Karpas-422 (cell line): Measurements from ENCODE around the gene AMER2. TPM values are rescaled to one million over a fixed set of nuclear protein-coding genes. Genes with fewer than 3 reads are reported as not detected.

Experiments used
- DNase-seq: peaks from one replicate; pipeline ENCODE4 v3.0.0-alpha.2; 2015
- H2AFZ ChIP-seq: fragments of 200-600 bp; sonication (generic); 2 replicates; pipeline ENCODE4 v1.6.1; 2014; ENCODE audit warnings: antibody characterized with exemption, low read length, mixed read lengths
- H3K27ac ChIP-seq: fragments of 200-600 bp; sonication (generic); 2 replicates; pipeline ENCODE4 v1.5.1; 2014; ENCODE audit warnings: mild to moderate bottlenecking, low read length, moderate library complexity
- H3K27me3 ChIP-seq: fragments of 200-600 bp; sonication (generic); 2 replicates; pipeline ENCODE4 v1.6.1; 2014; ENCODE audit warnings: low read length, mixed read lengths
- H3K36me3 ChIP-seq: fragments of 200-600 bp; sonication (generic); 2 replicates; pipeline ENCODE4 v1.6.1; 2014; ENCODE audit warnings: low read length, mixed read lengths; ENCODE audit not compliant: insufficient read depth
- H3K4me1 ChIP-seq: fragments of 200-600 bp; sonication (generic); 2 replicates; pipeline ENCODE4 v1.6.1; 2014; ENCODE audit warnings: mild to moderate bottlenecking, low read length, mixed read lengths
- H3K4me2 ChIP-seq: fragments of 200-600 bp; sonication (generic); 2 replicates; pipeline ENCODE4 v1.6.1; 2014; ENCODE audit warnings: low read length, low read depth, mild to moderate bottlenecking; ENCODE audit not compliant: poor library complexity, severe bottlenecking
- H3K4me3 ChIP-seq: fragments of 200-600 bp; sonication (generic); 2 replicates; pipeline ENCODE4 v1.5.1; 2014; ENCODE audit warnings: mild to moderate bottlenecking, antibody characterized with exemption, low read length, mixed read lengths
- H3K79me2 ChIP-seq: fragments of 200-600 bp; sonication (generic); 2 replicates; pipeline ENCODE4 v1.6.1; 2014; ENCODE audit warnings: mild to moderate bottlenecking, low read length, mixed read lengths
- H3K9ac ChIP-seq: fragments of 200-600 bp; sonication (generic); 2 replicates; pipeline ENCODE4 v1.6.0; 2014; ENCODE audit warnings: low read length
- H3K9me2 ChIP-seq: fragments of 200-600 bp; sonication (generic), shearing (Covaris generic); replicated peaks from 2 replicates; pipeline ENCODE4 v1.6.0; 2014; ENCODE audit warnings: mild to moderate bottlenecking, low read length, moderate library complexity; ENCODE audit not compliant: insufficient read depth
- H3K9me3 ChIP-seq: fragments of 300-700, 200-600 bp; sonication (generic); 2 replicates; pipeline ENCODE4 v1.6.1; 2014; ENCODE audit warnings: low read length, mixed read lengths
- H4K20me1 ChIP-seq: fragments of 200-600 bp; sonication (generic); 2 replicates; pipeline ENCODE4 v1.6.1; 2014; ENCODE audit warnings: mild to moderate bottlenecking, antibody characterized with exemption, low read length, low read depth; ENCODE audit not compliant: insufficient read depth
- total RNA-seq: library from RNA; depleted of rRNA; stranded (reverse); fragments of >200 nt; shearing (Covaris generic); gene quantifications from 2 replicates; pipeline ENCODE4 v1.2.3, GENCODE V29; 2014; ENCODE audit warnings: low replicate concordance; rRNA removed

The AMER2 gene, protein sequence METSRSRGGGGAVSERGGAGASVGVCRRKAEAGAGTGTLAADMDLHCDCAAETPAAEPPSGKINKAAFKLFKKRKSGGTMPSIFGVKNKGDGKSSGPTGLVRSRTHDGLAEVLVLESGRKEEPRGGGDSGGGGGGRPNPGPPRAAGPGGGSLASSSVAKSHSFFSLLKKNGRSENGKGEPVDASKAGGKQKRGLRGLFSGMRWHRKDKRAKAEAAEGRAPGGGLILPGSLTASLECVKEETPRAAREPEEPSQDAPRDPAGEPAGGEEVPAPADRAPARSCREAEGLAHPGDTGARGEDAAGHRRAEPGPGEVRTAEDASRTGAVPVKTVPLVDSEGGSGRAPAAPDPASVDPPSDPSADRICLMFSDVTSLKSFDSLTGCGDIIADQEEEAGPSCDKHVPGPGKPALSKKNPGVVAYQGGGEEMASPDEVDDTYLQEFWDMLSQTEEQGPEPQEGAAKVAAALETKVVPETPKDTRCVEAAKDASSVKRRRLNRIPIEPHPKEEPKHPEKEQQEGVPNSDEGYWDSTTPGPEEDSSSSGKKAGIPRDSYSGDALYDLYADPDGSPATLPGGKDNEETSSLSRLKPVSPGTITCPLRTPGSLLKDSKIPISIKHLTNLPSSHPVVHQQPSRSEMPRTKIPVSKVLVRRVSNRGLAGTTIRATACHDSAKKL
- not detected in 2 replicates for total RNA-seq

- Histone ChIP-seq H3K27me3 (no peaks in the 10 kb centered on the region), H3K4me3 (no peak within 1 kb of the TSS), H3K9ac (no peak within 1 kb of the TSS), H3K27ac (no peak within 1 kb of the TSS), H3K4me1 (no peaks in the 10 kb centered on the region), H4K20me1 (no peaks in the 10 kb centered on the region), H2AFZ (no peak within 1 kb of the TSS), H3K9me2 (no peaks in the 10 kb centered on the region), H3K4me2 (no peak within 1 kb of the TSS), H3K9me3 (no peaks in the 10 kb centered on the region), H3K79me2 (no peaks in the 10 kb centered on the region), H3K36me3 (no peaks in the 10 kb centered on the region)
- no peak for DNase-seq
These were observed at the start of gene AMER2 for GRCh38 chr13:25171517-25172302. Gene AMER2 (minus strand): TSS chr13:25172288. CDS start chr13:25171619, 669 bp downstream.

GRCh38 chr13:25218019-25218418, 45.9 kb upstream of the AMER2 start:
- H3K9ac ChIP-seq: no peak overlapping the region
- no peaks in the 10 kb centered on the region for H3K9me3 ChIP-seq
- no peak overlapping the region for H2AFZ ChIP-seq
- H3K27ac ChIP-seq: no peak overlapping the region
- no peaks in the 10 kb centered on the region for H3K9me2 ChIP-seq
- no peaks in the 10 kb centered on the region for H3K79me2 ChIP-seq
- H3K4me1 ChIP-seq: no peaks in the 10 kb centered on the region
- no peak for DNase-seq
- peaks cover 4% of the 10 kb centered on the region; the same call in 1 of the 2 replicates for H4K20me1 ChIP-seq
- no peak overlapping the region for H3K4me2 ChIP-seq
- H3K27me3 ChIP-seq: no peaks in the 10 kb centered on the region
- no peaks in the 10 kb centered on the region for H3K36me3 ChIP-seq
- H3K4me3 ChIP-seq: no peak overlapping the region

GRCh38 chr13:25217023-25217885, 45.2 kb upstream of the AMER2 start:
- DNase-seq: no peak

GRCh38 chr13:25215253-25215575, 43.1 kb upstream of the AMER2 start:
- H3K4me1 ChIP-seq: no peaks in the 10 kb centered on the region
- no peak overlapping the region for H3K4me2 ChIP-seq
- H4K20me1 ChIP-seq: no peaks in the 10 kb centered on the region
- H3K9me3 ChIP-seq: no peaks in the 10 kb centered on the region
- H3K36me3 ChIP-seq: no peaks in the 10 kb centered on the region
- no peaks in the 10 kb centered on the region for H3K27me3 ChIP-seq
- no peak overlapping the region for H3K4me3 ChIP-seq
- DNase-seq: no peak
- H3K9me2 ChIP-seq: no peaks in the 10 kb centered on the region
- no peak overlapping the region for H3K9ac ChIP-seq
- no peaks in the 10 kb centered on the region for H3K79me2 ChIP-seq
- H2AFZ ChIP-seq: no peak overlapping the region
- H3K27ac ChIP-seq: no peak overlapping the region

More at GRCh38 chr13:25217023-25217885, 45.2 kb upstream of the AMER2 start:
- Histone ChIP-seq H3K9me2 (no peaks in the 10 kb centered on the region), H3K4me3 (no peak overlapping the region), H3K9ac (no peak overlapping the region), H3K36me3 (no peaks in the 10 kb centered on the region), H4K20me1 (no peaks in the 10 kb centered on the region), H3K9me3 (no peaks in the 10 kb centered on the region), H3K79me2 (no peaks in the 10 kb centered on the region), H3K27ac (no peak overlapping the region), H3K4me2 (no peak overlapping the region), H2AFZ (no peak overlapping the region), H3K27me3 (no peaks in the 10 kb centered on the region), H3K4me1 (no peaks in the 10 kb centered on the region)

DNA sequence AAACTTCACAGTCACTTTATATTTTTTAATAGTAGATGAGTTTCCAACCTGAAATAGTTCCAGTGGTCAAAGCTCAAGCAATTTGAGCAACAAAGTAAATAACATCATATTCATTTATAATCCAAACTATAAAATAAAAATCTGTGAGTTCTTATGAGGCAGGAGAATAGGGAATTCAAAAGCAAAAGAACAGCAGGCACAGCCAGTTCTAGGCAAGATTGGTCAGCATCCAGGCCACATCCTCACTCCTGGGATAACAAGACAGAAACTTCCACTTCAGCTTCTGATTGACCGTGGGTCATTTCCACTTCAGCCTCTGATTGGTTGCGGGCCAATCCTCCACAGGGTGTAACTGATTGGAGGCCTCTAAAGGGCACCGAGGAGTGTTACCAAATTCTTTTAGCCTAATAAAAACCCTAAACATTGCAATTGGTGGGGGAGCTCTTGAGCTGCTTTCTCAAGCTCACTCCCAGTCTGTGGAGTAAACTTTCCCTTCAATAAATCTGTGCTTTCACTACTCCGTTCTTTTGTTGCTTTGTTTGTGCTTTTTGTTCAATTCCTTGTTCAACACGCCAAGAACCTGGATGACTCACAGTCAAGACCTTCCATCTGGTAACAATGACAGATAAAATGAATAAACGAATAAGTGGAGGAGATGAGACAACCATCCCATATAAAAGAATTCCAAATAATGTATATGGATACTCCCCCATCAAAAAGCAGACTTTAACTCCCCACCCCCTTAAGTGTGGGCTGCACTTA, 42.6 kb upstream of the AMER2 start:
- Histone ChIP-seq H3K4me3 (no peak overlapping the region), H2AFZ (no peak overlapping the region), H3K4me2 (no peak overlapping the region), H3K4me1 (no peaks in the 10 kb centered on the region), H3K36me3 (no peaks in the 10 kb centered on the region), H4K20me1 (no peaks in the 10 kb centered on the region), H3K27me3 (no peaks in the 10 kb centered on the region), H3K9me2 (no peaks in the 10 kb centered on the region), H3K9me3 (no peaks in the 10 kb centered on the region), H3K79me2 (no peaks in the 10 kb centered on the region), H3K27ac (no peak overlapping the region), H3K9ac (no peak overlapping the region)
- DNase-seq: no peak

DNA sequence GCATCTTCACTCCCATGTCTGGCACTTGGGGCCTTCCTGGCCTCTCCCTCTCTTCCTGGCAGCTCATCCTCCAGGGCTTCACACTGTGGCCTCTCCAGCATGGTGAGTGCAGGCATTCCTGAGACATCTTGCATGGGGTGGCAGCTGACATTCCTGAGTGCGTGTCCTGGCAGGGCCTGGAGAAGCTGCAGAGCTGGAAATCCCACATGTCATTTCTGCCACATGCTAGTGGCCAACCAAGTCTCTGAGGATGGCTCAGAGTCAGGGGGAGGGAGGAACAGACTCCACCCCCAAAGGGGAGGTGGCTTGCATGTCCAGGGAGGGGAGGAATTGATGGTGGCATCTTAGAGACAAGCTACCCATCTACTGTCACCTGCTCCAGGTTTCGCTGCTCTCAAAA, 41.6 kb upstream of the AMER2 start:
- no peaks in the 10 kb centered on the region for H3K9me3 ChIP-seq
- no peak overlapping the region for H2AFZ ChIP-seq
- no peak overlapping the region for H3K27ac ChIP-seq
- no peaks in the 10 kb centered on the region for H3K36me3 ChIP-seq
- H3K9ac ChIP-seq: no peak overlapping the region
- H3K4me2 ChIP-seq: no peak overlapping the region
- no peaks in the 10 kb centered on the region for H3K4me1 ChIP-seq
- no peaks in the 10 kb centered on the region for H3K79me2 ChIP-seq
- H3K4me3 ChIP-seq: no peak overlapping the region
- H4K20me1 ChIP-seq: no peaks in the 10 kb centered on the region
- DNase-seq: no peak
- no peaks in the 10 kb centered on the region for H3K27me3 ChIP-seq
- no peaks in the 10 kb centered on the region for H3K9me2 ChIP-seq

GRCh38 chr13:25210842-25211569, 38.9 kb upstream of the AMER2 start:
- Histone ChIP-seq H3K79me2 (no peaks in the 10 kb centered on the region), H3K4me3 (no peak overlapping the region), H2AFZ (no peak overlapping the region), H4K20me1 (no peaks in the 10 kb centered on the region), H3K36me3 (no peaks in the 10 kb centered on the region), H3K27ac (no peak overlapping the region), H3K4me1 (no peaks in the 10 kb centered on the region), H3K27me3 (no peaks in the 10 kb centered on the region), H3K9me3 (no peaks in the 10 kb centered on the region), H3K9me2 (no peaks in the 10 kb centered on the region), H3K9ac (no peak overlapping the region), H3K4me2 (no peak overlapping the region)
- no peak for DNase-seq
